Activated CD4-positive, CD25-positive, alpha-beta regulatory T cell (primary cell): ENCODE data around the gene FTH1.
"Not testable (repeated sequence)": the region's sequence is repeated elsewhere in the genome, so short reads cannot be mapped to it uniquely, and the experiment has no call there.

Source experiments
- DNase-seq, 4 experiments: peaks; one replicate each; lab custom pipeline; 2025; lab: John Stamatoyannopoulos, UW

FTH1 gene

DNA sequence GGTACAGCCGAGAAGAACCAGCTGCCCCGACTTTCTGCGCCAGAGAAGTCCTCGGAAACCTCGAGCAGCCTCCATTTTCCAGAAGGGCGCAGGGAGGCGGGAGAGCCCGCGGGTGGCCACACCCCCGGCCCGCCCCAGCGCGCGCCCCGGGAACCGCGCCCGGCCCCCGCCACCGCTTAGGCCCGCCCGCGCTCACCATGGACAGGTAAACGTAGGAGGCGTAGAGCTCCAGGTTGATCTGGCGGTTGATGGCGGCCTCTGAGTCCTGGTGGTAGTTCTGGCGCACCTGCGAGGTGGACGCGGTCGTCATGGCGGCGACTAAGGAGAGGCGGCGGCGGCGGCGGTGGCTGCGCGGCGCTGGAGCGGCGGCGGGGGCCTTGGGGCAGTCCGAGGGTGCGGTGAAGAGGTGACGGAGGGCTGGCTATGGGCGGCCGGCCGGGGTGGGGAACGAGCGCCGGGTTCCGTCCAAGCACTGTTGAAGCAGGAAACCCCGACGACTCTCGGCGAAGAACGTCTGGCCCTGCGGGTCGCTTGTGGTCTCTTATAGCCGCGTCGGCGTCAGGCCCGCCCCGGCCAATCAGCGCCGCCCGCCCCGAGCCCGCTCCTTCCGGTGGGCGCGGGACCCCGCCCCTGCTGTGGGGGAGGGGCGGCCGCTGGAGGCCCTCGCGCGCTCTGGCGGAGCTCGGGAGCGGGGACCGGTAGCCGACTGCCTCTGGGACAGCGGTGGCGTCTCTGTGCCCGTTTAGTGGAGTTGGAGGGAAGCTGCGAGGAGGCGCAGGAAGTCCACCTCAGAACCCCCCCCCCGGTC is at the start of gene FTH1:
FTH1 (minus strand) TSS at position 519 of the 808 bp plus-strand sequence; CDS start at position 310, 209 bp downstream.
- peak; percentile 78 to 89 (median 81) for DNase-seq

DNA sequence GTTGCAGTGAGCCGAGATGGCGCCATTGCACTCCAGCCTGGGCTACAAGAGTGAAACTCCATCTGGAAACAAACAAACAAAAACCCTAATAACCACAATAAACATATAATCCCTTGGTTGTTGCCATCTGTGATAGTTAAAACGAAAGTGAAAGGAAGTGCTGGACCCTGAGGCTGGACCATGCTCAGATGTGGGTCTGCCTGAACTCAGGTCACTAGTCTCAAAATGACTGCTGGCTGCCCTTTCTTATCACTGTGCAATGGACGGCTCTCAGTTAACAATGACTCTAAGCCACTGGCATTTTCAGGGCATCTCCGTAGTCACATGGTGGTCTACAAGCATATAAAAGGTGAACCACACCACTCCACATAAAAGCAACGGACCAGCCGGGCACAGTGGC is 48.2 kb upstream of the FTH1 start:
- no peak for DNase-seq

DNA sequence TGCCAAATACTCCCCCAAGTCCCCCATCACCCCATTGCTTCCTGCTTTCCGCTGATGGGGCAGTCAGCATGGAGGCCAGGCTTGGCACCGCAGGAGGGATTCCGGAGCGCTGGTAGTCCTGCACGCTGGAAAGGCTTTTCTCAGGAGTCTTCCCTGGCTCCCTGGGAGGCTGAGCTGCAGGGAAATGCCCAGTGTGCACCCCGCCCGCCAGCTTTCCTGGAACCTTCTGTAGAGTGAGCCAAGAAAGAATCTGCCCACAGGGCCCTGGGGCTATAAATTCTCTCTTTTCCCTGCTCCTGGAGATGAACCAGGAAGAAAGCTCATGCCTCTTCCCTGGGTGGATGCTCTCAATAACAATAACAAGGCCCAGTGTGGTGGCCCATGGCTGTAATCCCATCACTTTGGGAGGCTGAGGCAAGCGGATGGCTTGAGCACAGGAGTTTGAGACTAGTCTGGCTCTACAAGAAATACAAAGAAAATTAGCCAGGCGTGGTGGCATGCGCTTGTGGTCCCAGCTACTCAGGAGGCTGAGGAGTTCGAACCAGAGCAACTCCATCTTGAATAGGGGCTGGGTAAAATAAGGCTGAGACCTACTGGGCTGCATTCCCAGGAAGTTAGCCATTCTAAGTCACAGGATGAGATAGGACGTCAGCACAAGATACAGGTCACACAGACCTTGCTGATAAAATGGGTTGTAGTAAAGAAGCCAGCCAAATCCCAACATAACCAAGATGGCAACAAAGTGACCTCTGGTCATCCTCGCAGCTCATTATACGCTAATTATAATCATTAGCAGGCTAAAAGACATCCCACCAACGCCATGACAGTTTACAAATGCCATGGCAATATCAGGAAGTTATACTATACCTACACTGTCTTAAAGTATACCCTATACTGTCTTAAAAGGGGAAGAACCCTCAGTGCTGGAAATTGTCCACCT is 46.4 kb upstream of the FTH1 start:
- DNase-seq: no peak

DNA sequence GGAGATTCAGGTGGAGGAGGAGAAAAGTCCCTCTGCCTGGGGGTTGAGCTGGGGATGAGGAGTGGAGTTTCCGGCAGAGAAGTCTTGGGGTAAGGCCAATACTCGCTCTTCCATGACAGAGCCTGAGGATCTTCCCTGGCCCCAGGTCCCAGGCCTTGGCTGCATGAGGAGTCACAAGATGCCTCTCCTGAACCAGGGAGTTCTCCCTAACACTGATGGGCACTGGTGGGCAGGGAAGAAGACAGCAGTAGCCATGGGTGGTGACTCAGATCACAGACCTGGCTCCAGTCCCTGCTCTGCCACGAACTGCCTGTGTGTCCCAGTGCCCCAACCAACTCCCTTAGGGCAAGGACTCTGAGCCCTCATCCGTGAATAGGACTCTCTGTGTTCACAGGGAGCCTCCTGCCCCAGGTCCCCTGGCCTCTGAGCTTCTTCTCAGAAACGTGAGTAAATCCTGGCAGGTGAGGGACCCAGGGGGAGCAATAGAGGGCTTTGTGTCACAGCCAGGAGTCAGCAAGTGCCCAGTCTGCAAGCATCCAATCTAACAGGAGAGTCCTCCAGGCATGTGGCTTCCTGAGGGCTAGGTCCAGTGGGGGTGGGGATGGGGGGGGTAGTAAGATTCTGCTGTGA is 45.5 kb upstream of the FTH1 start:
- DNase-seq: no peak

DNA sequence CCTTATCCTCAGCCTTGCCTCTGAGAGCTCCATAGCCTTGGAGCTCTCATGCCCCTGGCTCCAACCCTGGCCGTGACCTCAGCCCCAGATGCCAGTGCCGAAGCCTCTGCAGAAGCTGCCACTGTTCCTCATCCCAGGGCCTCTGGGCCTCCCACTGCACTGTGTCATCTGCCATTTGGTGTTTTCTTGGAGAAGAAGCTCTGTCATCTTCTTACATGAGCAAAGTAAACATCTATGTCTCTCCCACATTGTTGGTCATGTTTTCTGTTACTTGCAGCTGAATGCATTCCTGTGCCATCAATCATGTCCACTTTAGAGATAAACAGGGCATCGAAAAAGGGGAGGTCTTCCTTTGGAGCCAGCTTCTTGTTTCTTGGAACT is 45.0 kb upstream of the FTH1 start:
- DNase-seq: no peak

DNA sequence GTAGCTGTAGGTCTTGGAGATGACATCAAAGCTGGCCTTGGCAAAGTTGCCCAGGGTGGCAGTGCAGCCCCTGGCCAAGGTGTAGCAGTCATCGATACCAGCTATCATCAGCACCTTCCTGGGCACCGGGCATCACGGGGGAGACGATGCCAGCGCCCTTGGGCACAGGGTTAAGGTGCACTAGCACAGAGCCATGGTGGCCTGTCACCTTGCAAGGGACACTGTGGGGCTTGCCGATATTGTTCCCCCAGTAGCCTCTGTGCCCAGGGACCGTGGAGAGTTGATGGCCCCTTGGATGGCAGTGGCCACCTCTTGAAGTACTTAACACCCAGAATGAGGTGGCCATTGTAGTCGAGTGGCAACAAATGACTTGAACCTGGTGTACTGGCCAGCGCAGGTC is 44.4 kb upstream of the FTH1 start:
- no peak for DNase-seq

DNA sequence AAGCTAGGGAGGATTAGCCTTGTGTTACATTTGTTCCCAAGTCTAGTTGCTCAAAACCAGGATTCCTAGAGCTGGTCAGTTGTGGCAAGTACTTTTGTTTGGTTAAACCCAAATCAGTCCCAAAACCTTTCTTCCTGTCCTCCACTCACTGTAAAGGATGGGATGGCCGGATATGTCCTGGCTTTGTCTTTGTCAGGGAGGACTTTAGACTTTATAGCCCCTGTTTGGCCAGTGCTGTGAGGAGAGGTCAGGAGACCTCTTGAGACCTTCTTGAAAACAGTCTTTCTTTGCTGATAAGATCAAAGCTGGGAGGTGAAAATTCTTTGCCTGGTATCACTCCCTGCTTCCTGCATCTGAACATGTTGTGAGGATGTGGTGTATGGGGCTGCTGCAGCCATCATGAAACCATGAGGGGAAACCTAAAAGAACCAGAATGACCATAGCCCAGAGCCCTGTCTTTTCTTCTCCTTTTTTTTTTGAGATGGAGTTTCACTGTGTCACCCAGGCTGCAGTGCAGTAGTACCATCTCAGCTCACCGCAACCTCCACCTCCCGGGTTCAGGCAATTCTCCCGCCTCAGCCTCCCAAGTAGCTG is 43.6 kb upstream of the FTH1 start:
- DNase-seq: no peak

DNA sequence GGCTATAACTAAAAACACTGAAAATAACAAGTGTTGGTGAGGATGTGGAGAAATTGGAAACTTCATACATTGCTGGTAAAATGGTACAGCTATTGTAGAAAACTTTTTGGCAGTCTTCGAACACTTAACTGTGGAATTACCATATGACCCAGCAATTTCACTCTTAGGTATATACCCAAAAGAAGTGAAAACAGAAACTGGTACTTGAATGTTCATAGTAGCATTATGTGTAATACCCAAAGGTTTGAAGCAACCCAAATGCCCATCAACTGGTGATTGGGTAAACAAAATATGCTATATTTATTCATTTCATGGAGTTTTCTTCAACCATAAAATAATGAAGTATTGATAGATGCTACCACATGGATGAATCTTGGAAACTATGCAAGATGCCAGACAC is 40.8 kb upstream of the FTH1 start:
- DNase-seq: no peak

DNA sequence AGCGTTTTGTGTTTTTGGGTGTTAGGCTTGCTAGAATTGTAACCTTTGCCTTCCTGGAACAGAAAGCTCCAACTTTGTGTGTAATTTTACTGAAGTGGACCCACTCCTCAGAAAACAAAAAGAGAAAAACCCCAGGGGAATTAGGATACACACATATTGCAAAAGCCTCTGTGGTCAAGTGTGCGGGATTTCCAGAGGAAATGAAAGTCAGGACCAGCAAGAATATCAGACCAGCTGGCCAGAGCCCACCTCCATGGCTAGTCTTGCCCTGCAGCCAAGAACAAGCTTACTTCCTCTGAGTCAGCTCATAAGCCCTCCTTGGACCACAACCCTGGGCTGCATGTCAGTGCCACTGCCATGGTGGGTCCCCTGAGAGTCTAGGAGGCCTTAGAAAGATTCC is 37.0 kb upstream of the FTH1 start:
- no peak for DNase-seq

DNA sequence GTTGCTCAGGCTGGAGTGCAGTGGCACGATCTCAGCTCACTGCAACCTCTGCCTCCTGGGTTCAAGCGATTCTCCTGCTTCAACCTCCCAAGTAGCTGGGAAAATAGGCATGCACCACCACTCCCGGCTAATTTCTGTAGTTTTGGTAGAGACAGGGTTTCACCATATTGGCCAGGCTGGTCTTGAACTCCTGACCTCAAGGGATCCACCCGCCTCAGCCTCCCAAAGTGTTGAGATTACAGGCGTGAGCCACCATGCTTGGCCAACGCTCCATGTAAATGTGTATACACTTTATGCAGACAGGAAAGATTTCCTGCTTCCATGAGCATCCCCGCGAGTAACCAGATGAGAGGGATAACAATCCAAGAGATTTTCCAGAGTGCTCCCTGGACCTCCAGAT is 34.8 kb upstream of the FTH1 start:
- DNase-seq: not testable (repeated sequence)

DNA sequence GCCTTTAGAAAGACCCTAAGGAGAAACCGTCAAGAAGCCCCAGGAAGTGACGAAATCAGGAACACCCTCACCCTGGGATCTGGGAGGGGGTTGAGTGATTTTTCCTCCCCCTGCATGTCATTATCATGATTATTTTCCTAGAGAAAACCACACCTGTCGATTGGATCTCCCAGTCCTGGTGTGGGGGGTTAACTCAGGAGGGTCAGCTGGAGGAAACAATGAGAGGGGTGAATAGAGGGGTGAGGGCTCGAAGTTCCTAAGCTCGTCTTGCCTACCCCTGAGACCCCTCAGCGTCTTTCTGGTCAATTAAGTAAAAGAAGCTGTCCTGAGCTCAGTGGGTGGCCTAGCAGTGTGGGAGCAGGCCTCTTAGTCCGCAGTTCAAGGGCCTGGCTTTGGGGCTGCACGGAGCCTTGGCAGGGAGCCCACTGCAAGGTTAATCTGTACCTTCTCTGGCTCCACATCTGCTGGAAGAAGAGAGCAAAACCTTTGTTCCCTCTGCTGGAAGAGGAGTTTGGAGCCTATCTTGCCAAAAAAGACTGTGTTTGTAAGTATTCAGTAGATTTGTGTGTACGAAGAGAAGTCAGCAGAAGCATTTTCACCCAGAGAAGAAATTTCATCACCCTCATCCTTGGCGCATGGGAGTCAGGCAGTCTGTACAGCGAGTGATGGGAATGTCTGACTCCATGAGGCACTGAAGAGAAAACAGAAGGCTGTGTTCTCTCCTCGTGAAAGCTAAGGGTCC is 34.2 kb upstream of the FTH1 start:
- DNase-seq: no peak

DNA sequence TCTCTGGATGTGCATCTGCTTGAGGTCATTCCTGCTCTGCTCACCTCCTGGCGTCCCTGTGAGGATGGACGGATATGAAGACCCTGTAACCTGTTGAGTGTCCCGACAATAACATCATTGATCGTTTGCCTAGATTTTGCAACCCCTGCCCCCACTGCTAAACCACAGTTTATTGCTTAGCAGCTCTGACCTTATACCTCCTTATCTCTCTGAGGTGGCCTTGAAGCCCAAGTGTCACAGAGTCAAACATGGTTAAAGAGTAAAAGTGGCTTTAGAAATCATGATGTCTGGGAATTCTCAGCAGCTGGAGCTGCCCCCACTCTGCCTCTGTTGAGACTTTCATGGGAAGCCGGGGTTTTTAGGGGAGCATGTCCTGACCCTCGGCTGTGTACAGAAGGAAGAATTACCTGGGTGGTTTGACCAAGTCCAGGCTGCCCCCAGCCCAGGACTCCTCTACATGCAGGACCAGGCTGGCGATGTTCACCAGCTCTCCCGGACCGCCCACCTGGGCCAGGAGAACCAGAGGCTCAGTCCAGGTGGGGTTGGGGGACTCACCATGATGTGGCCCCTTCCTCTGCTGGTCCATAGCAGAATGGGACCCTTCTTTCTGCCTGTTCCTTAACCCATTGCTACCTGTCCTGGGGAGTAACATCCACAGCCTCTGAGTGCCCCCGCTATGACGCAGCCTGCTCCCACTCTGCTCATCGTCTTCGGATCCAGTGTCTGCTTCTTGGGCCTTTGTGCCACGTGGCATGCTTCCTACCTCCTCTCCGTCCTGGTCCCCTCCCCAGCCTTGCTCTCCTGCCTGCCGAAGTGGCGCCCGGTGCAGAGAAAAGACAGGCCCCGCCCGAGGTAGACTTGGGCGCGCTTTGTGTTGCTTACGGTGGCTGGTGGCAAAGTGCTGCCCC is 33.4 kb upstream of the FTH1 start:
- no peak for DNase-seq

DNA sequence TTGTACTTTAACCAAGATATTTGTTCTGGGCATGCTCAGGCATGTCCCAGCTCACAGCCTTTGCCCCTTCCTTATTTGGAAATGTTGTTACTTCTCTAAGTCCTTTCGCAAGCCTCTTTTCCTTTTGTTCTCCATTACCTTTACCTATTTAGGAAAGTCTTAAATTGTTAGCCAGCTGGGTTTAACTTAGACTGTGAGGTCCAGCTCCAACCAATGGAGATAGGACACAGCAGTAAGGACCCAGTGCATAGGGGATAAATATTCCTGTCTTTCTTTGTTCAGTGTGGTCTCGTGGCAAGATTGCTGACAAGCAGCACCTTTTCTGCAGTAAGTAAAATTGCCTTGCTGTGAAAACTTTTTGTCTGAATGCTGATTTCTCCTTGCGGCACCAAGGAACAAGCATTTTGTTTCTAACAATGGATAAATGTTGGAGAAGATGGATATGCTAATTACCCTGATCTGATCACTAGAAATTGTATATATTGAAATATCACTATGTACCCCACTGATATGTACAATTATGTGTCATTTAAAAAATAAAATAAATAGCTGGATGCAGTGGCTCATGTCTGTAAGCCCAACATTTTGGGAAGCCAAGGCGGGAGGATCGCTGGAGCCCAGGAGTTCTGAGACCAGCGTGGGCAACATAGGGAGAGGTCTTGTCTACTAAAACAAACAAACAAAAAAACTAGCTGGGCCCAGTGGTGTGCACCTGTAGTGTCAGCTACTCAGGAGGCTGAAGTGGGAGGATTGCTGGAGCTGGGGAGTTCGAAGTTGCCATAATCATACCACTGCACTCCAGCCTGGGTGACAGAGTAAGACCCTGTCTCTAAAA is 31.9 kb upstream of the FTH1 start:
- no peak for DNase-seq

DNA sequence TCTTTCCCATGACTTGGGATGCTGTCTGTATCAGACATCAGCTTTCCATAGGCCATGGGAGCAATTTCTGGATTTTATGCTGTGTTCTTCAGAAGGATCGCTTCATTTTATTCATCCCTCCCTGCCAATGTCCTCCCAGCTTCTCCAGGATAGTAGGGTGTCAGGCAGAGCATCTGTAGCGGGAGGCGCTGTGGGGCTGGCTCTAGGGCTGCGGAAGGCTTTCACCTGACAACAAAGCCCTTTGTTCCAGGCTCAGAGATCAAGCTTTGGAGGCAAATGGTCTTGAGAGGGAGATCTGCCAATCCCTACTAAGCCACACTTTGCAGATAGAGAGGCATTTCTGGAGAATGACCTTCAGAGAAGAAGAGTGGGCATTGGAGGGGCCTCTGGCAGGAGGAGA is 29.5 kb upstream of the FTH1 start:
- no peak for DNase-seq

DNA sequence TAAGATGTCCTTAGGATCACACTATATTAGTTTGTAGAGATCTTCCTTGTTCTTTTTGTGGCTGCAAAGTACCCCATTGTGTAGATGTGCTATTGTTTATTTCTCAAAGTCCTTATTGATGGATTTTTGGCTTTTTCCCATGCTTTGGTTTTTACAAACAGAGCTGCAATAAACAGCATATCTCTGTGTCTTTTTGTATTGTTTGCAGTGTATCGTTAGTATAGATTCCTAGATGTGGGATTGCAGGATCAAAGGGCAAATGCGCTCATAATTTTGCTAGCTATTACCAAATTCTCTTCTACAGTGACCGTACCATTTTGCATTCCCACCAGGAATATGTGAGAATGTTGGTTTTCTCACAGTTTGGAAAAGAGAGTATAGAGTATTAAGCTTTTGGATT is 27.5 kb upstream of the FTH1 start:
- DNase-seq: no peak

DNA sequence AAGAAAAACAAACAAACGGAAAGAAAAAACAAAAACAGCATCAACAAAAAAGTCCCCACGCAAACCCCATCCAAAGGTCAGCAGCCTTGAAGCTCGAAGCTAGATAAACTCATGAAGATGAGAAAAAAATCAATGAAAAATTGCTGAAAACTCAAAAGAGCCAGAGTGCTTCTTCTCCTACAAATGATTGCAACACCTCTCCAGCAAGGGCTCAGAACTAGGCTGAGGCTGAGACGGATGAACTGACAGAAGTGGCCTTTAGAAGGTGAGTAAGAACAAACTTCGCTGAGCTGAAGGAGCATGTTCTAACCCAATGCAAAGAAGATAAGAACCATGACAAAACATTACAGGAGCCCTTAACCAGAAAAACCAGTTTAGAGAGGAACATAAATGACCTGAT is 18.4 kb upstream of the FTH1 start:
- DNase-seq: no peak

DNA sequence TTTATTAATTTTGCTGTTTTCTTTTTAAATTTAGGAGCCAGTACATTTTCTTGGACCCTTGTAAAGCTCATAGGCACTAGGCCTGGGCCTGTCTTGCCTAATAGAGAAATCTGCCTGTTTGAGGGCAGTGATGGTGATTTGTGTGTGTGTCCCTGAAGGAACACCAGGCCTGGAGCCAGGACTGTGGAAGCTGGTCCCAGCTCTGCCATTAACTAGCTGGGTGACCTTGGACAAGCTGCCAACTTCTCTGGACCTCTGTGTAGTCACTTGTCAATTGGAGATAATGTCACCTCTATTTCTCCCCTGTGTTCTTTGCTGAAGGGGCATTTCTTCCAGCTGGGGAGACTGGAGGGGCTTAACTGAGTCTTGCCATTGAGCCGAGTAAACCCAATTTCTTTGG is 16.0 kb upstream of the FTH1 start:
- DNase-seq: no peak

DNA sequence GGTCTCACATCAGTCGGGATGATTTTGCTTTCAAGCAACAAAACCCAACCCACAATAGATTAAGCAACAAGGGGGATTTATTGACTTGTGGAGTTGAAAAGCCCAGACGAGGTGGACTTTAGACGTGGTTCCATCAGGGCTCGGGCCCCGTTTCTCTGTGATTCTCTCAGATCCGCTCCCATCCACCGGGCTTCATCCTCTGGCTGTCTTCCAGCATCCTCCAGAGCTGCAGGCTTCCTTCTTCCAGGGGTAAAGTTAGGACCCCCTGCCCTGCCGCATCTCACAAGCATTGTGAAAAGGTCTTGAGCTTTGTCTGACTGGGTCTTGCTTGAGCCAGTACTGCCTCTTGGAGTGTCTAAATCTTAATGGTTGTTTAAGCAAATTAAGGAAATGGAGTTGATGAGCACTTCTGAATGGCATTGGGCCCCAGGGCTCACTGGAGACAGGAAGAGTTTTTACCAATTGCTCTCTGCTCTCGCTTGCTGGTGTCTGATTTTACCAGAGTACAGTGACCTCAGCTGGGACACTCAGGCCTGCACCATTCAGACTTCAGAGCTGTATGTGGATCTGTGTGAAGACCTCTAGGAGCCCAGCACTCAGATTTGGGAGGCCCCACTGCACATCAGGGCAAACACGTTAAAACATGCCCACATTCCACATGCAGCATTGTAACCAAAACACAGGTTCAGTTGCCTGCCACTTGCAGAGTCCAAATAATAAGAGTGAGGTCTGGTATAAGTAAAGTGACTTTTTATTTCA is 13.5 kb upstream of the FTH1 start:
- DNase-seq: no peak
